GM12801 (cell line): ENCODE results near the gene C14orf132.

ENCODE experiments used
- TF ChIP-seq, protein P1 (sequence below): IDR thresholded peaks from one replicate; pipeline ENCODE4 v1.5.1; 2011; ENCODE audit warnings: control low read depth; ENCODE audit not compliant: insufficient read length; ENCODE audit errors: extremely low read depth

C14orf132 gene

DNA sequence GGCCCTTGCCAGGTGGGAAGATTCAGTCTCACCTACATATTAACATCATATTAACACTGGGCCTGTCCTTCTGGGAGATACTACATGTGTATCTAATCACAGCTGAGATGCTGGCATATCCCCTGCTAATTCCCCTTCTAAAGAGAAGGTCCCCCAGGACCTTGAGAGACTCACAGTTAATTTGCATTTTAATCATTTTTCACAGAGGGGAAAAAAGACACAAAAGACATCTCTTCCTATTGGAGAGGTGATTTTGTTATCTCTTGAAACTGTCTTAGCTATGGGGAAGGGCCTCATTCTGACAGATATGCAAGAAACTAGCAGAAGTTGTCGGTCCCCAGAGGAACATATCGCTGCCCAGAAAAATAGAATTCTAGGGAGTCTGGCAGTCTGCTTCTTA, 7.5 kb downstream of the C14orf132 start:
- TF ChIP-seq, protein P1, sequence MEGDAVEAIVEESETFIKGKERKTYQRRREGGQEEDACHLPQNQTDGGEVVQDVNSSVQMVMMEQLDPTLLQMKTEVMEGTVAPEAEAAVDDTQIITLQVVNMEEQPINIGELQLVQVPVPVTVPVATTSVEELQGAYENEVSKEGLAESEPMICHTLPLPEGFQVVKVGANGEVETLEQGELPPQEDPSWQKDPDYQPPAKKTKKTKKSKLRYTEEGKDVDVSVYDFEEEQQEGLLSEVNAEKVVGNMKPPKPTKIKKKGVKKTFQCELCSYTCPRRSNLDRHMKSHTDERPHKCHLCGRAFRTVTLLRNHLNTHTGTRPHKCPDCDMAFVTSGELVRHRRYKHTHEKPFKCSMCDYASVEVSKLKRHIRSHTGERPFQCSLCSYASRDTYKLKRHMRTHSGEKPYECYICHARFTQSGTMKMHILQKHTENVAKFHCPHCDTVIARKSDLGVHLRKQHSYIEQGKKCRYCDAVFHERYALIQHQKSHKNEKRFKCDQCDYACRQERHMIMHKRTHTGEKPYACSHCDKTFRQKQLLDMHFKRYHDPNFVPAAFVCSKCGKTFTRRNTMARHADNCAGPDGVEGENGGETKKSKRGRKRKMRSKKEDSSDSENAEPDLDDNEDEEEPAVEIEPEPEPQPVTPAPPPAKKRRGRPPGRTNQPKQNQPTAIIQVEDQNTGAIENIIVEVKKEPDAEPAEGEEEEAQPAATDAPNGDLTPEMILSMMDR, result no peak

DNA sequence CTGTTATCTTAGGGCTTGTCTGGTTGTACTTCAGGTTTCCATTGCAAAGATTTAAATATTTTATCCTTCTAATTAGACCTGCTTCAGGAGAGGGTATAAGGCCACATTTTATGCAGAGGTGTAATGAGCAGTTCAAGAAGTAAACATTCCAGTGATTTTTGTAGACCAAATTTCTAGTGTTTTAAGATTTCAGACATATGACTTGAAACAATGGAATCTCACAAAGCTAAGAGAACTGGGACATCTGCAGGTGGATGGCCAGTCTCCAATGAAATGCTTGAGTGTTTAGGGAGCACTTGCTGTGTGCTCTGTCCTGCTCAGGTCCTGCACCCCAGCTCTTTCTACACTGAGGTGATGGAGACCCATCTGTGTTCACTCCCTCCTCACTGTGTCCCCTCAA, 7.9 kb downstream of the C14orf132 start:
- TF ChIP-seq, protein P1, result no peak

- TF ChIP-seq, protein P1, result no peak
Observed at GRCh38 chr14:96049932-96050331, 10.8 kb downstream of the C14orf132 start.

- TF ChIP-seq, protein P1, result no peak
Observed at GRCh38 chr14:96050482-96050881, 11.3 kb downstream of the C14orf132 start.

- TF ChIP-seq, protein P1, result no peak
Observed at GRCh38 chr14:96051231-96051630, 12.1 kb downstream of the C14orf132 start.

- TF ChIP-seq, protein P1, result no peak
Observed at GRCh38 chr14:96051642-96052540, 12.7 kb downstream of the C14orf132 start.

GRCh38 chr14:96052541-96053247, 13.5 kb downstream of the C14orf132 start:
- TF ChIP-seq, protein P1, result no peak
